Lower leg skin (tissue), 4 donors: ENCODE measurements around the gene SECISBP2. TPM values are rescaled to one million over a fixed set of nuclear protein-coding genes. Genes with fewer than 3 reads are reported as not detected.

Source experiments
- DNase-seq, 2 donors: peaks; one replicate each; pipeline ENCODE4 v3.0.0-alpha.2; 2019; ENCODE audit warnings: low spot score in 2 of 2
- H3K4me3 ChIP-seq: fragments of 200-600 bp; sonication (generic); 2 replicates; pipeline ENCODE4 v1.5.1; 2017; ENCODE audit warnings: mild to moderate bottlenecking, low read depth; ENCODE audit not compliant: poor library complexity, severe bottlenecking
- POLR2A ChIP-seq, 2 donors: fragments of 450-650 bp; IDR thresholded peaks; one replicate each; pipeline ENCODE4 v1.6.1; 2016 to 2017; ENCODE audit warnings: antibody characterized with exemption in 2 of 2, mild to moderate bottlenecking in 1 of 2, moderate library complexity in 1 of 2
- WGBS, 2 donors: methylation state at CpG; one replicate each; pipeline ENCODE4 v1.1.5; 2018; 5-methylcytosine and 5-hydroxymethylcytosine counted together
- intact Hi-C: fragments of 100-400 bp; cut with DNase I; formaldehyde crosslinking; loops from one replicate; pipeline ENCODE4 v1.15.0; 2023; ENCODE audit warnings: low total_unique reads
- total RNA-seq, 4 donors: library from RNA; depleted of rRNA; stranded (reverse); fragments of >200 nt; gene quantifications; one replicate each; pipeline ENCODE4 v1.1.0, GENCODE V29; 2016
- TF ChIP-seq, protein P1 (sequence below), 3 donors: fragments of 450-650 bp; IDR thresholded peaks; one replicate each; pipeline ENCODE4 v1.5.1; 2016; ENCODE audit warnings: antibody characterized with exemption in 3 of 3, mild to moderate bottlenecking in 3 of 3, moderate library complexity in 2 of 3

SECISBP2 gene
- total RNA-seq, 4 donors from 2014 or later = 38.3 to 67.3 (median 41.9) TPM

DNA sequence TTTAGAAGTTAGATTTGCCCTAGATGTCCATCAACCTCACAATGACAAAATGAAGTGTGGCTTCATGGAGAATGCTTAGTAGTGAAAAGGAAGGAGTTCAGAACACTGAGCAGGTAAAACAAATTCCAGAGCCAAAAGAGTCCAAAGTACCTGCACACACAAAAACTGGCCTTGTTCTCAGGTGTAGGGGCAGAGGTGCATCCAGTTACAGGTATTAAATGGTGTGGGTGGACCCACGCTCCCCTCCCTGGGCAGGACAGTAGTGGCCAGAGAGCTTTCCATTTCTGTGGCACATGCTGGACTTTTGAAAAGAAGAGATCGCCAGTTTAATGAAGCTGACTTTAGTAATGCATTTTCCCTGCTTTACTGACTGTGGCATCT lies 47.2 kb downstream of the SECISBP2 start:
- DNase-seq = no peak
- intact Hi-C loops = no loop called here
- H3K4me3 ChIP-seq = no peak overlapping the region
- TF ChIP-seq POLR2A (IDR thresholded peaks at IDR 0.05) = no peak
- TF ChIP-seq, protein P1, sequence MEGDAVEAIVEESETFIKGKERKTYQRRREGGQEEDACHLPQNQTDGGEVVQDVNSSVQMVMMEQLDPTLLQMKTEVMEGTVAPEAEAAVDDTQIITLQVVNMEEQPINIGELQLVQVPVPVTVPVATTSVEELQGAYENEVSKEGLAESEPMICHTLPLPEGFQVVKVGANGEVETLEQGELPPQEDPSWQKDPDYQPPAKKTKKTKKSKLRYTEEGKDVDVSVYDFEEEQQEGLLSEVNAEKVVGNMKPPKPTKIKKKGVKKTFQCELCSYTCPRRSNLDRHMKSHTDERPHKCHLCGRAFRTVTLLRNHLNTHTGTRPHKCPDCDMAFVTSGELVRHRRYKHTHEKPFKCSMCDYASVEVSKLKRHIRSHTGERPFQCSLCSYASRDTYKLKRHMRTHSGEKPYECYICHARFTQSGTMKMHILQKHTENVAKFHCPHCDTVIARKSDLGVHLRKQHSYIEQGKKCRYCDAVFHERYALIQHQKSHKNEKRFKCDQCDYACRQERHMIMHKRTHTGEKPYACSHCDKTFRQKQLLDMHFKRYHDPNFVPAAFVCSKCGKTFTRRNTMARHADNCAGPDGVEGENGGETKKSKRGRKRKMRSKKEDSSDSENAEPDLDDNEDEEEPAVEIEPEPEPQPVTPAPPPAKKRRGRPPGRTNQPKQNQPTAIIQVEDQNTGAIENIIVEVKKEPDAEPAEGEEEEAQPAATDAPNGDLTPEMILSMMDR (IDR thresholded peaks at IDR 0.05) = no peak
- 85 to 100% methylated on average over 2 of the region's 2 CpGs for WGBS, 2 donors

DNA sequence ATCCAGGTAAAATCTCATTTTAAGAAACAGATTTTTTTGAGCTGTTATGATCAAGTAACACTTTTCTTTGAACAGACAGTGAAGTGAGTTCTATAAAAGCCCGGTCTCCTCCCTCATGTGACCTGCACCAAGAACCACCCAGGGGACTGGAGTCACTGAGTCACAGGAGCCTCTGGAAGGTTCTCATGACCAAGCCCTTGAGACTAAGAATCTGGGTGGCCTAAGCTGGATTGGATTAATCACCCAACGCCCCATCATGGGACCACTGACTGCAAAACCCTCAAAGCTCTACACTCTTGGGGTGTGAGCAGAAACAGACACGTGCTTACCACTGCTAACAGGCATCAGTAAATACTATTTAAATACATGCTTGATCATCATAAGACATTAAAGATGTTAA lies 48.4 kb downstream of the SECISBP2 start:
- H3K4me3 ChIP-seq = no peak overlapping the region
- TF ChIP-seq POLR2A (IDR thresholded peaks at IDR 0.05) = no peak
- TF ChIP-seq, protein P1 (IDR thresholded peaks at IDR 0.05) = no peak
- DNase-seq = no peak
- WGBS, 2 donors = 80 to 93% methylated on average over 3 of the region's 3 CpGs
- intact Hi-C loops = no loop called here

DNA sequence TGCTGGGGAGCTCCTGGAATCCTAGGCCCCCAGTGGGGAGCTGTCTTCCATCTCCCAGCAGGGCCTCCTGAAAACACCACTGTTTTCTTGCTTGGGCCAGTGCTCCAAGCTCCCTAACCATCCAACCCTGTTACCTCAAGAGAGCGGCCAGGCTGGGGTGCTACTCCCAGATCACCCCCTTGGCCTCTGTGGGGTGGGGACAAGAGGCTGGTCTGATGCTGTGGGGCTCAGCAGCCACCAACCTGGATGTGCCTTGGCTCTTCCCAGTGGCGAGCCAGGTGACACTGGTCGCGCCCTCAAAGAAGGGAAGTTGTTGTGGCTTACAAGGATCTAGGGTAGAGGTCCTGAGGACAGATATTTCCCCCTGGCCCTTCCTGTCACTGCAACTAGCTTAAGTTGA lies 49.0 kb downstream of the SECISBP2 start:
- TF ChIP-seq, protein P1 (IDR thresholded peaks at IDR 0.05) = no peak
- TF ChIP-seq POLR2A (IDR thresholded peaks at IDR 0.05) = no peak
- no peak overlapping the region for H3K4me3 ChIP-seq
- WGBS, 2 donors = 80 to 93% methylated on average over 4 of the region's 4 CpGs
- intact Hi-C loops = no loop called here
- DNase-seq = no peak

DNA sequence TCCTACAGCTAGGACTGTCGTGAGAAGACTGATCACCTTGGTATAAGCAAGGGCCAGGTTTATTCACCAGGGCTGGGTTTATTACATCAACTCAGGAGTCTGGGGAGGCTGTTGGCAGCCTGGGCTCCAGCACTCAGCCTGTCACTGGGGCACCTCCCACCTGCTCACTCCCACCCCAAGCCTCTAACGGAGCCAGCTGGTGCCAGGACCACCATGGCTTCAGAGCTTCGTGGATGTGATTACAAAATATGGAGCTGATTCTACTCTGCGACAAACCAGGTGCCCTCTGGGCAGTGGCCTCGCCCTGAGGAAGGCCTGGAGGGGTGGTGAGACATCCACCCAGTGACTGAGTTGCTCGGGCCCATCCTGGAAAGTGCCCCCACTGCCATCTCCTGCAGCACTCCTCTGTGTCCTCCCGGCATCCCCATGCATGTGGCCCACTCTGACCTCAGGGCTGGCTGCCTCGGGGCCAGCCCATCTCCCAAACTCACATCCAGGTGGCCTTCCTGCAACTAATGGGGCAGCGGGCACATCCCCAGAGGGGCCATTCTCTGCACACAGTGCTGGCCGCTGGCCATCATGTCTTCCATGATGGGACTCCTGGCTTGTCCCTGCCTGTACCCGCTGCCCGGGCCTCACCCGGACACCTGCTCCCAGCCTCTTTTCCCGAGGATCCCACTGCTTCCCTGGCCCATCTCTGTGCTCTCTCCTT lies 49.6 kb downstream of the SECISBP2 start:
- intact Hi-C loops = no loop called here
- WGBS, 2 donors = 74 to 86% methylated on average over 14 of the region's 14 CpGs
- no peak for DNase-seq

DNA sequence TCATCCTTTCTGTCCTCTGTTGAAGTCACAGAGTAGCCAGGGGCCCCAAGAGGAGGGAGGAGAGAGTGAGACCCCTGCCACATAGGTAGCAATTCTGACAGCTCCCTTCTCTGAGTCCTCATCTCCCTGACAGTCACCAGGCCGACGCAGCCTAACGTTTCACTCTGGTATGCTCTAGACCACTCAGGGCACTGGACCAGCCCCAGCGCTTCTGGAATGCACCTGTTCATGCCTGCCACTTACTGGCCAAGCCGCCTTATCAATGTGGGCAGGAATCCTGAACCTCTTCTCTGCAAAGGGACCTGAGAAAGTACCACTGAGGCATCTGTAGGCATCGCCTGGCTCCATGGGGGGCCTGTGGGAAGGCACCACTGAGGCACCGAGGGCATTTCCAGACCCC lies 50.2 kb downstream of the SECISBP2 start:
- intact Hi-C loops = no loop called here
- 77 to 87% methylated on average over 7 of the region's 7 CpGs for WGBS, 2 donors
- H3K4me3 ChIP-seq = no peak overlapping the region
- no peak for DNase-seq
- no peak for TF ChIP-seq POLR2A (IDR thresholded peaks at IDR 0.05)
- TF ChIP-seq, protein P1 (IDR thresholded peaks at IDR 0.05) = no peak

More for the DNA sequence above, 49.6 kb downstream of the SECISBP2 start:
- no peak overlapping the region for H3K4me3 ChIP-seq
- TF ChIP-seq, protein P1 (IDR thresholded peaks at IDR 0.05) = no peak
- TF ChIP-seq POLR2A (IDR thresholded peaks at IDR 0.05) = no peak

DNA sequence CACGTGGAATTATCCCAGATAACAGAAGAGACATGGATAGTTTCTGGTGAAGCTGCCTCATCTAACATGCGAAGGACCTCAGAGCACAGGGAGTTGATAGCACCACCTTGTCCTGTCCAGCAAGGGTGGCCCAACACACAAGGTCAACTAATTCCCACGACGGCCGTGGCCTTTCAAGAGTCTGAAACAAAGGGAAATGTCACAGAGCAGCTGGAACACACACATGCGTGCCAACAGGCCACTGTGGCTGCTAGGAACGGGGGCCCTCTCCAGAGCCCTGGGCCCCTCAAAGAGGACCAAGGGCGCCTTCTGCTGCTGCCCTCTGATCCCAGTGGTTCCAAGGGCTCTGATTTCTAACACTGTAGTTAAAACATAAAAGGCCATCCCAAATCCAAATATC lies 50.7 kb downstream of the SECISBP2 start:
- intact Hi-C loops = no loop called here
- no peak overlapping the region for H3K4me3 ChIP-seq
- no peak for DNase-seq
- WGBS, 2 donors = 89 to 96% methylated on average over 8 of the region's 8 CpGs
- no peak for TF ChIP-seq POLR2A (IDR thresholded peaks at IDR 0.05)
- TF ChIP-seq, protein P1 (IDR thresholded peaks at IDR 0.05) = no peak
